Stimulated activated CD4-positive, alpha-beta T cell treated with anti-CD3 and anti-CD28 coated beads, Interleukin-4, amount 100 ng/mL, for 1 hour (primary cell): ENCODE measurements around the gene MIOS.

Experiments used
- DNase-seq: peaks from one replicate; pipeline ENCODE4 v3.0.0-alpha.2; 2020

The MIOS gene

DNA sequence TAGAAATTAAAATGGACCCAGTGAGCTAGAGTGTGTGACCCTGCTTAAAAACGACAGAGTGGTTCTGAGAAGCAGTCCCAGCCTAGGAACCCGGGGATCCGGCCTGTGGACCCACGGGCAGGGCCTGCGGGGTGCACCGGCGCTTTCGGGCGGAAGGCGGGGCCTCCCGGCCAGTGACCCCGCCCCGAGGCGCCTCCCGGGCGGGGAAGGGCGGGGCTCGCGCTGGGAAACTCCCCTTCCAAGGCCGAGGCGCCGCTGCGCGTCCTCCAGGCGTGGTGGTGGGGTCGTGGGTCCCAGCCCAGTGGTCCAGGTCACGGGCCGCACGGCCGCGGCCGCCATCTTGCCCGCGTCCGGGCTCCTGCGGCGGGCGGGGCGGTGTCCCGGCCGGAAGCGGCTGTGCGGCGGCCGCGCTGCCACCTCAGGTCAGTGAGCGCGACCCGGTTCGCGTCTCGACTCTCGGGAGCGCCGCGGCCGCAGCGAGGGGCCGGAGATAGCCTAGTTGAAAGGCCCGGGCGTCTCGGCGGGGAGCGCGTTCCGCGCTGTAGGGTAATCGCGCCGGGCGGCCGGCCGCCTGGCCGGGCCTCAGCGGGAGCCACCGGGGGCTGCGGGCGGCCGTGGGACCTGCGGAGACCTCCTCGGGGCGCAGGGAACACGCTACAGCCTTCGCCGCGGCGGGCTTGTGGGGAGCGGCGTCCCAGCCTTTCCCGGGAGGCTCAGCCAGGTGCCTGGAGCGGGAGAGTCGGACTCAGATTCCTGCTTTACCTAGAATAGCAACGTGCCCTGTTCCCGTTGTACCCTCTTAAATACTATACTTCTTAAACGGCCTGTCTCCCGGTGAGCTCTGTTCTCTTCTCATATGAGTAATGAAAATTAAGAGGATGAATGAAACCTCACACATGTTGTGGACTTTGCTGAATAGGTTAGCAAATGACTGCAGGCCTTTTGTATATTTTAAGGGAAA lies at the start of gene MIOS:
Gene MIOS (plus strand): TSS at position 234 of the 961 bp plus-strand sequence. CDS start 5,592 bp downstream, outside the sequence.
- peak; percentile 81 for DNase-seq

- DNase-seq = no peak
Measured at GRCh38 chr7:7517754-7518153, 48.9 kb upstream of the MIOS start.

DNA sequence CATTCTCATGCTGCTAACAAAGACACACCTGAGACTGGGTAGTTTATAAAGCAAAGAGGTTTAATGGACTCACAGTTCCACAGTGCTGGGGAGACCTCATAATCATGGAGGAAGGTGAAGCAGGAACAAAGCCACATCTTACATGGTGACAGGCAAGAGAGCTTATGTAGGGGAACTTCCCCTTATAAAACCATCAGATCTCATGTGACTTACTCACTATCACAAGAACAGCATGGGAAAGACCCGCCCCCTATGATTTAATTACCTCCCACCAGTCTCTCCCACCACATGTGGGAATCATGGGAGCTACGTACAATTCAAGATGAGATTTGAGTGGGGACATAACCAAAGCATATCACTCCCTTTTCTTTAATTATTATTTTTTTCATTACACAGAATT lies 47.6 kb upstream of the MIOS start:
- no peak for DNase-seq

GRCh38 chr7:7519528-7519927 lies 47.2 kb upstream of the MIOS start:
- DNase-seq = no peak

DNA sequence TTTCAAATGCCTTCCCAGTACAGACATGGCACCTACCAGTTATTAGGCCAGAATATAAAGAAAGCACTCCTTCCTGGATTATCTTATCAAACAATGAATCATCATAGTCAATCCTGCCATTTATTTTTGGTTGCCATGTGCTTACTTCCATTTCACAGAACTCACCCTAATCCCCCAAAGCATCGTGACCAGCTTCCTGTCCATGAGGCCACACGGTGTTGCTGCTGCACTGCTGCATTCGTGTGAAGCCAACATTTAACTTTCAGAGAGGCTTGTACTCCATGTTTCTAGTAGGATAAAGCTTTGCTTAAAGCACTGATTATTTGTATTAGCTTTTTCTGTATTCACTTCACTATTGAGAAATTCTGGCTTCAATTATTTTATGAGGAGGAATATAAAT lies 45.4 kb upstream of the MIOS start:
- no peak for DNase-seq

- no peak for DNase-seq
Measured at GRCh38 chr7:7522421-7522820, 44.3 kb upstream of the MIOS start.

DNA sequence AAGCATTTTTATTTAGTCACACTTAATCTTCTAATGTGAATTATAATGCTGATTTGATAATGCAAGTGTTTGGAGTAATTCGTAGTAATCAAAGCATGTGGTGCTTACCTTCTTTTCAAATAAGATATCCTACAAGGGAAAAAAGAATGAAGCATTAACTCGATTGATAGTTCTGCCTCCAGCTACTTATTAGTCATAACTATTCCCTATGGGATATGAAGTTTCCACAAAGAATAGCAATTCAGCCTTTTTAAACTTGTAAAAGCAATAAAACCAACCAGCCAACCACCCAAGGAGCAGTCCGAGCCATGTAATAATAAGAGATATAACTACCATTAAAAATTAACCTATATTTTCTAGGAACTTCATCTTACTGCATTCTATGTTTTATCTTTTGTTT lies 42.6 kb upstream of the MIOS start:
- DNase-seq = no peak

DNA sequence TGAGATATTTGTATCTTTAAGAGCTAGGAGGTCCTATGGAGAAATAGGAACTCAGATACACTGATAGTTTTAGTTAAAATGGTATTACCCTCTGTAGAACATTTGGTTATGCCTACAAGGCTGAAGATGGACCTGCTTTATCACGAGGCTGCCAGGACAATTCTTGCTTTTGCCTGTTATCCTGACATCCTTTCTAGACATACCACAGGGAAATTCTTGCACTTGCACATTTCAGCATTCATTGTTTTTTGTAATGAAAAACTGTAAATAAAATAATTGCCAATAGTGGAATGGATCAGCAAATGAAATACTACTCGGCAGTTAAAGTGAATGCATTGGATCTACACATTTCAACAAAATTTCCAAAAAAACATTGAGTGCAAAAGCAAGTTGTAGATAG lies 40.7 kb upstream of the MIOS start:
- DNase-seq = no peak

DNA sequence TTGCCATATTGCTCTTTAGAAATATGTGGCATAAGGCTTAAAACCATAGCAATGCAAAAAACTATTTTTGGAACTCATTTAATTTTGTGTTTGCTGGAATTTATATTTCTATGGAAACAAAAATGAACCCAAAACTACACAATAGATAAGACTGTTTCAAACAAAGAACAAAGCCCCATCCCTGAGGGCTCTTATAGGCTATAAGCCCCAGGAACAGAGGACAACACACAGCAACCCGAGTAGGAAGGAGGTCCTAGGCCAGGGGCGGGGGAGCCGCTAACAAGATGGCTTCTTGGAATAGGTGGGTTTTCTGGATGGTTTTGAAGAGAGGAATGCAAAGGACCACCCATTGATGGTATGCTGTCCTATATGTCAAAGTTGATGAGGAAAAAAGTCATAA lies 39.6 kb upstream of the MIOS start:
- no peak for DNase-seq

DNA sequence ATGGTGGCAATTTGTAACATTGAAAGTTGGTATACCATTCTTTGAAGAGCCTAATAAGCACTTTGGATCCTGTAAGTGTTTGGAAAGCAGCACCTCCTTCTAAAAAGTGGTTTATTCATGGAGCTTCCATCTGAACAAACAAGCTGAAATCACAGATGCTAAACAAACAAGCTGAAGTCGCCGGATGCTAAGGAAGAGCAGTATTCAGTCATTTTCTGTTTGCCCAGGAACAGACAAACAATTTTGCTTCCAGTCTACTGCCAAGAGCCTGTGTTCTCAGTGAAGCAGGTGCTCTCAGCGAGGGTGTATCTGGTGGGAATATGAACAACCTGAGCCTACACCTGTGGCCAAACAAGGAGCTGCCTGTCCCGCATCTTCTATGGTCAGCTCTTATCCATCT lies 37.4 kb upstream of the MIOS start:
- no peak for DNase-seq

DNA sequence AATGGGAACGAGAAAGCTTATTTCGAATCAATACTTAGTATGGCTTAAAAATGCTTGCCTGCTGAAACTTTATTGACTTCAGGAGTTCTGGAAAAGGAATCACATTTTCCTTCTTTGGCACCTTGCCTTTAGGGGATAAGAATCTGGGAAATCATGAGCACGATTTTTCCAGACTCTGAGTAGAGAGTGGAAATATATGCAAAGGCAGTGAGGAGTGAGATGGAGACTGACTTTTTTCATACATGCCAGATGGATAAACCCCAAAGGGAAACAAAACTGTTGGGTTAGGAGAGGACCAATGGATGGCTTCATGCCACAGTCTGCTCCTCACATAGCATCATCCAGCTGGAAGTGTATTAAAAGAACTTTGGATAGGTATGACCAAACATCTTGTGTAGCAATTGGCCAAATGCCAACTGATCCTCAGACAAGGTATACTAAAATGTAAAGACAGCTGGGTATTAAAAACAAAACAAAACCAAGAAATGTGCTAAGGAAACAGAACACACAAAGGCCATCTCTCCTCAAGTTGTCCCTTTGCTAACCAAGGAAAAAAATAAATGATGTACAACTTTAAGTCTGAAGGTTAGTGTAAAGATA lies 32.8 kb upstream of the MIOS start:
- DNase-seq = no peak

DNA sequence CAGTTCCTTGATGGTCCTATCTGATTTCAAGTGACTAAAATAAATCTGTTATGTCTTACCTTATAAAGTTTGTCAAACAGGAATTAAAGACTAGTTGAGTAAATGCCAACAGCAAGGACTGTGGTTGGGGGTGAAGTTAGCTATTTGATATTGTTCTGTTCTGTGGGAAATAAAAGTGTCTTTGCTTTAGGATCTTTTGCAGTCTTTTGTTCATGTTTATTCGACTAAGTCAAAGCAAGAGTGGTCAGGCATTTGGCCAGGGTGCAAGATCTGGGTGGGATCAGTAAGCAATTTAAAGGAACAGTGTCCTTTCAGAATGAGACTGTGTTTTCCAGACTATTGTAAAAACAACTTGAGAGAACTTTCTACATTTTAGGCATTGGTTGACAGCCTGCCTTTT lies 31.0 kb upstream of the MIOS start, which contains the start of gene COL28A1:
Gene COL28A1 (minus strand): TSS at position 183 of the 400 bp plus-strand sequence. CDS start 2,998 bp downstream, outside the sequence.
- no peak for DNase-seq

DNA sequence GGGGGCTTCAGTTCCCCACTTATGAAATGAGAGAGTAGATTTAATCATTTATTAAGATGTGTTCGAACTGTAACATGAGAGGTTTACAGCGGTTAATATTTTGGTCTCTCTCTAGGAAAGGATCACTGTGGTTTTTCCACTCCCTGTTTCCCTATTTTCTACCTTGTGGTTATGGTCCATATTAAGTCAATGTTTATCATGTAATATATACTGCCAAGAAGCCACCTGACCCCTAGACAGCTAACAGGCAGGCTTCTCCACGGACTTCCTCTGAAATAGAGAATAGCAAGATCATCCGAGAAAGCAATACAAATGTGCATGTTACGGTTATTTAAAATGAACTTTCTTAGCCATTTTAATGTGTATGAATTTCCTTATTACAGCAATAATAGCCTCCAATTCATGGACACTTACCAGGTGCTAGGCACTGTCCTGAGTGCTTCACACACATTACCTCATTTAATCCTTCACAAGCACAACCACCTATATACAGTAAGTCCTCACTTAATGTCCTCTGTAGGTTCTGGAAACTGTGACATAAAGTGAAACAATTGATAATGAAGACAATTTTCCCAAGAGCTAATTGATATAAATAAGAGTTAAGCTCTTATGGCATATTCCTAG lies 30.2 kb upstream of the MIOS start:
- no peak for DNase-seq

DNA sequence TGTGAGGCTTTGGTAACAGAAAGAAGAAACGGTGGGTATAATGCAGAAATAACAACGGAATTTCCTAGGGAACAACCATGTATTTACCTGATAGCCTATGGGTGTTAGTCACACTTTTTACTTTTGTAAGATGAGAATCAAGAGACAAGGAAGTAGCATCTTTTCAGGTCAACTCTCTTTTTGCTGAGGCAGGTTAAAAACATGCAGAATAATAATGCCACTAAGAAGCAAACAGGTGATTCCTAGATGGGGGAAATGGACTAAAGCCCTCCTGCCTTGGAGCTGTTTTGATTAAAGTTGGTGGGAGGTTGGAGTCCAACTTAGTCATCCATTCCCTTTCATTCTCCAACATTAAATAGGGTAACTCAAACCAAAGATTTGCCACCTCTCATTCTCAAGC lies 29.0 kb upstream of the MIOS start:
- DNase-seq = no peak

- no peak for DNase-seq
Measured at GRCh38 chr7:7539152-7539551, 27.5 kb upstream of the MIOS start.

- DNase-seq = no peak
Measured at GRCh38 chr7:7539711-7540110, 27.0 kb upstream of the MIOS start.

DNA sequence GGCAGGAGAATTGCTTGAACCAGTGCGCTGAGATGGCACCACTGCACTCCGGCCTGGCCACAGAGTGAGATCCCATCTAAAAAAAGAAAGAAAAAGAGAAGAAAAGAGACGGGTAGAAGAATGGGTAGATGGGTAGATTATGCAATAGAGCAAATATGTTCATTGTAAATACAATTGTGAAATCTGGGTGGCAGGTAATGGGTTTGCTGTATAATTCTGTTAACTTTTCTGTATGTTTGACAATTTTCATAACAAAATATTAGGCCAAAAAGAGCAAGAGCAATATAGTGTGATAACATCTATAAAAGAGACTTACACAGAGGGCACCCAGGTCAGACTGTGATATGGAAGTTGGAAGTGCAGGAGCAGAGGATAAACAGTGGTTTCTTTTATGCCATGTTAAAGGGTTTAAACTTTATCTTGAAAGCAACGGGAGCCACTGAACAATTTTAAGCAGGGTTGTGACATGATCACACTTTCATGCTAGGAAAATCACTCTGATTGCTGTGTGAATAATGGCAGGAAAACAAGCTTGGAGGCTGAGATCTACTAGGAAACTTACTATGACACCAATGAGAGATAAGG lies 24.3 kb upstream of the MIOS start:
- no peak for DNase-seq

GRCh38 chr7:7548407-7548806 lies 18.3 kb upstream of the MIOS start:
- DNase-seq = no peak

DNA sequence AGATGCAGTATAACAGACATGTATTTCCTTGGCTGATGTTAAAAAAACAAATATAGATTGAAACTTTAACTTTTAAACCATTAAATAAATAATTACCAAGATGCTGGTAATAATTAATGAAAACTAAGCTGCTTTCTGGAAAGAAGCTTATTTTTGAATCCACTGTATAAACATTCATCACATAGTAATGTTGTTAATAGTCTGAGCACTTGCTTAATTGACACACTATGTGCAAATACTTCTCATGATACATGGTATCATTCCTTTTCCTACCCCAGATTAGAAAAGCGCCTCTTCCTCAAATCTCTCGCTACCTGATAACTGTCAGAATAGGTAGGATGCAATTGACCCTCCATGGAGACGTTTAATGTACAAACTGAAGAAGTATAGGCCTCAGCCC lies 16.0 kb upstream of the MIOS start:
- DNase-seq = no peak

DNA sequence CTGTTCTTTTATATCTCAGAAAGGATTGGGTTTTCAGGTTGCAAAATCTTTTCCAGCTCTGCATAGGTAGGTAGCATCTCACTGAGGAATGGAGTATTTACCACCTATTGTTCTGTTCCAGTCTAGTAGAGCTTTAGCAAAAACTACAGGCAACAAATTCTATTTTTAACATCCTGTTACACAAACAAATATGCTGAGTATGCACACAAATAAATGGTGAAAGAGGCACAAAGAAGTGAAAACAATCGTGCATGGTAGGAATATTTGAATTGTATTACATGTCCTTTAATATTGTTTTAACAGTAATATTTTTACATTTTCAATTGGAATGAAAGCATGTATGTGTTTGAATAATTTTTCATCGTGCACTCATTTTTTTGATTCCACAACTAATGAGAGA lies 14.5 kb upstream of the MIOS start:
- DNase-seq = no peak

- DNase-seq = no peak
Measured at GRCh38 chr7:7553386-7553785, 13.3 kb upstream of the MIOS start.

GRCh38 chr7:7554021-7554432 lies 12.7 kb upstream of the MIOS start:
- no peak for DNase-seq
